ENCODE measurements around the gene AMH.

DNA sequence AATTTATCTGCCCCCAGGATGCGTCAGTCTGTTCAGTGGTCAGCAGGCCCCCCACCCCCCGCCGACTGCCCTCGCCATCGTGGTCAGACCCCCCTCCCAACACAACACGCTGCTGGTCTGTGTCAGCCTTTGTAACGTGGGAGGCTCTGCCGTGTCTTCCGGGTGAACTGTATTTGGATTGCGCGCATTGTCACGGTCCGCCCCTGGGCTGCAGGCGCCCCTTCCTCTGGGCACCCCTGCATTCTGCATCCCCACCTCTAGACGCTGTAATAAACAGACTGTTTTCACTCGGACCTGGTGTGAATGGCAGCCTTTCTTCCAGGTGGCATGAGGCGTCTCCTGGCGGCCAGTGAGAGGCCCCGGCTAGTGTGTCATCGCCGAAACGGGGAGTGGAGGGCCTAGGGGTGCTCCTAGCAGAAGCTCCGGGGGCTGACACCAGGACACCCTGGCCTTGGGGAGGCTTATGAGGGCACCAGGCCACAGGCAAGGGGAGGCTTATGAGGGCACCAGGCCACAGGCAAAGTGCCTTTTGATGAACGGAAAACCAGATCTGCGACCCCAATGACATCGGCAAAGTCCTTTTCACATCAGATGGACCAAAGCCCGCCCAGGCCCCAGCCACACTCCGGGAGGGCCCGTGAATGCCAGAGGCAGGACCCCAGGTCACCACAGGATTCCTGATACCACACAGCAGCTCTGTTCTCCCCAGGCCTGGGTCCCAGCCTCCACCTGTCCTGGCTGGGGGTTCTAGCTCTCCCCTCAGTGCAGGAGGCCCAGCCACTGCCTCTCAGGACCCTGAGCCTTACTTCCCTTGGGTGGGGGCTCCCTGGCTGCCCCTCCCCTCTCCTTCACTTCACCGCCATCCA, 16.6 kb upstream of the AMH start:
- TF ChIP-seq POLR2A (IDR thresholded peaks at IDR 0.05): no peak
- TF ChIP-seq, protein P1, sequence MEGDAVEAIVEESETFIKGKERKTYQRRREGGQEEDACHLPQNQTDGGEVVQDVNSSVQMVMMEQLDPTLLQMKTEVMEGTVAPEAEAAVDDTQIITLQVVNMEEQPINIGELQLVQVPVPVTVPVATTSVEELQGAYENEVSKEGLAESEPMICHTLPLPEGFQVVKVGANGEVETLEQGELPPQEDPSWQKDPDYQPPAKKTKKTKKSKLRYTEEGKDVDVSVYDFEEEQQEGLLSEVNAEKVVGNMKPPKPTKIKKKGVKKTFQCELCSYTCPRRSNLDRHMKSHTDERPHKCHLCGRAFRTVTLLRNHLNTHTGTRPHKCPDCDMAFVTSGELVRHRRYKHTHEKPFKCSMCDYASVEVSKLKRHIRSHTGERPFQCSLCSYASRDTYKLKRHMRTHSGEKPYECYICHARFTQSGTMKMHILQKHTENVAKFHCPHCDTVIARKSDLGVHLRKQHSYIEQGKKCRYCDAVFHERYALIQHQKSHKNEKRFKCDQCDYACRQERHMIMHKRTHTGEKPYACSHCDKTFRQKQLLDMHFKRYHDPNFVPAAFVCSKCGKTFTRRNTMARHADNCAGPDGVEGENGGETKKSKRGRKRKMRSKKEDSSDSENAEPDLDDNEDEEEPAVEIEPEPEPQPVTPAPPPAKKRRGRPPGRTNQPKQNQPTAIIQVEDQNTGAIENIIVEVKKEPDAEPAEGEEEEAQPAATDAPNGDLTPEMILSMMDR (IDR thresholded peaks at IDR 0.05): peak in 1 of 6 experiments; percentile 13

Measured in Peyer's patch (tissue), 4 donors.